Daoy (cell line): ENCODE data around the gene RAB37. TPM values are rescaled to one million over a fixed set of nuclear protein-coding genes. Genes with fewer than 3 reads are reported as not detected.

Experiments
- DNase-seq: peaks from one replicate; pipeline ENCODE4 v3.0.0-alpha.2; 2015; ENCODE audit warnings: low read depth
- total RNA-seq: library from RNA; depleted of rRNA; stranded (reverse); fragments of >200 nt; shearing (Covaris generic); gene quantifications from 2 replicates; pipeline ENCODE4 v1.2.3, GENCODE V29; 2014; rRNA removed

RAB37 gene, protein sequence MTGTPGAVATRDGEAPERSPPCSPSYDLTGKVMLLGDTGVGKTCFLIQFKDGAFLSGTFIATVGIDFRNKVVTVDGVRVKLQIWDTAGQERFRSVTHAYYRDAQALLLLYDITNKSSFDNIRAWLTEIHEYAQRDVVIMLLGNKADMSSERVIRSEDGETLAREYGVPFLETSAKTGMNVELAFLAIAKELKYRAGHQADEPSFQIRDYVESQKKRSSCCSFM
- not detected in 2 replicates for total RNA-seq

DNA sequence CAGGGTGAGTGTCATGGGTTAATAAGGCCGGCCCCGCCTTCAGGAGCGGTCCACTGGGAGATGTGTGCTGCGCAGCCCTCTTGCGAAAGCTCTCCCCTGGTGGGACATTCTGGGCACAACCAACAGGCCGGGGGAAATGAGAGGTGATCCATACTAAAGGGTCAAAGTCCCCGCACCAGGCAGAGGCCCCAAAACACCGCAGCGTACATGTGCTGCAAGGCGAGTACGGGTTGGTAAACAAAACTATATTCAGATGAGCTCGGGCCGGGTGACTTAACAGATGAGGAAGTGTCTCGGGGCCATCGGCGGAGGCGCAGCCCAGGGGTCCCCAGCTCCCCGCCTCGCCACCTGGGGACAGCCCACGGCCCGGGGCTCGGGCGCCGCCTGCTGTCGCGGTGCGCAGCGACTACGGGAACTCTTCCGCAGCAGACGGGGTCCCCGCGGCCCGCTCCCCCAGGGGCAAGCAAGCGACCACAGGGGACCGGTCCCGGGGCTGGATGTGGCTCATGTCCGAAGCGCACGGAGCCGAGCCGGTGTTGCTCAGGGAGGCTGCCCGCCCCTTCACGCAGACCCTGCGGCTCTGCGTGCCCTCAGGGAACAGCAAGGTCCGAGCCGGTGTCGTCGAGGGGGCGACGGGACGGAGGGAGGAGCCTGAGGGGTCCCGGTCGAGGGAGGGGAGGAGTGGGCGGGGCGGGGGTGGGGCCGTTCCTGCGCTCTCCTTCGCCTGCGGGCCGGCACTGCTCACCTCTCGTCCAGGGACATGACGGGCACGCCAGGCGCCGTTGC is at the start of gene RAB37:
Gene RAB37, plus strand, starts transcription at position 744 of the 786 bp plus-strand sequence. Its CDS starts 17 bp downstream, at position 761.
- DNase-seq: no peak

DNA sequence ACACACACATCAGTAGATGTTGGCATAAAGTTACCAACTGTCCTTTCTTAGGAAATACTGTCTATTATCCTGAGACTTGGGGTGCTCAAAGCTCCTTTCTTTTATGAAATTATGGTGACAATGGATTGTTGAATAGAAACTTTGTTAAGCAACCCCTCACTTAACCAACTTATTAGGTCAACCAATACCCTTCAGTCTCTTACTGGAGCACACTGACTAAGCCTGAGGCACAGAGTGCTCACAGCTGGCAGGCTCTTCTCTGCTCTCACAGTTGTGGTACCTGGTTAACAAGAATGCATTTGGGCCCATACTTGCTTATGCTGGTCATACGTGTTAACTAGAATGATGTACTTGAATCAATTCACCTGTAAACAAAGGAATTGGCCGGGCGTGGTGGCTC is 49.2 kb upstream of the RAB37 start:
- no peak for DNase-seq

DNA sequence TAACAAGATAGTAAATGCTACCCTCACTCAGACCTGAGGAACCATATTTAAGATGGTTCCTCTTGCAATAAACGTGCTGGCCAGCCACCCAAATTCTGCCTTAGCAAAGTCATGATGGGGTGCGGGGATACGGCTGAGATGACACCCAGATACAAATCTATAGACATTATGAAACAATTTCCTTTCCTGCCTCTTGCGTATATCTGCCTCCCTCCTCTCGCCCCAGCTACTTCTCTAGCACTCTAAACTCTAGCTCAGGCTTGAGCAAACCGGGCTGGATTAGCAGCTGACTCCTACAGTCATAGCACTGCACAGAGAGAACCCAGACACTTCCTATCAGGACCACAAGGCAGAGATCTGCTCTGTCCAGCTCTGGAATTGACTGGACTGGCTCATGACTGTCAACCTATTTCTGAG is 46.6 kb upstream of the RAB37 start:
- DNase-seq: no peak

DNA sequence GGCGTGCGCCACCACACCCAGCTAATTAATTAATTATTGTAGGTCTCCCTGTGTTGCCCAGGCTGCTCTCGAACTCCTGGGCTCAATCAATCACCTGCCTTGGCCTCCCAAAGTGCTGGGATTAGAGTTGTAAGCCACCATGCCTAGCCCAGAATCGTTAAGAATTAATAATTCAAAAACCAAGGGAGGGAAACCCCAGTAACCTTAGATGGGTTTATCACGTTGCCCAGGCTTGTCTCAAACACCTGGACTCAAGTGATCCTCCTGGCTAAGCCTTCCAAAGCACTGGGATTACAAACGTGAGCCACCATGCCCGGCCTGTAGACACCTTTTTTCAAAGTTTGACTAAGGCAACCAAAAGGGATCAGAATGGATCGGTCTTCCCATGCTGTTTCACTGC is 45.9 kb upstream of the RAB37 start:
- no peak for DNase-seq

DNA sequence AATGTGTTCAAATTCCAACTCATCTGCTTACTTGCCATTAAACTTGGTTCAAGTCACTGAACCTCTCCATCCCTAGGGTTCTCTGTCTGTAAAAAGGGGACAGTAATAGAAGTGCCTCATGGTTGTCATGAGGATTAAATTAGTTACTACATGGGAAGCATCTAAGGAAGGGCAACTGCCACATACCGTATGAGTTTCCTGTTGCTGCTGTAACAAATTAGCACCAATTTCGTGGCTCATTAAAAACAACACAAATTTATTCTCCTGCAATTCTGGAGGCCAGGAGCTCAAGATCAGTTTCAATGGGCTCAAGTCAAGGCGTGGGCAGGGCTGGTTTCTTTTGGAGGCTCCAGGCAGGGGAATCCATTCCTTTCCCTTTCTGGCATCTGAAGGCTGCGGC is 43.0 kb upstream of the RAB37 start:
- no peak for DNase-seq

DNA sequence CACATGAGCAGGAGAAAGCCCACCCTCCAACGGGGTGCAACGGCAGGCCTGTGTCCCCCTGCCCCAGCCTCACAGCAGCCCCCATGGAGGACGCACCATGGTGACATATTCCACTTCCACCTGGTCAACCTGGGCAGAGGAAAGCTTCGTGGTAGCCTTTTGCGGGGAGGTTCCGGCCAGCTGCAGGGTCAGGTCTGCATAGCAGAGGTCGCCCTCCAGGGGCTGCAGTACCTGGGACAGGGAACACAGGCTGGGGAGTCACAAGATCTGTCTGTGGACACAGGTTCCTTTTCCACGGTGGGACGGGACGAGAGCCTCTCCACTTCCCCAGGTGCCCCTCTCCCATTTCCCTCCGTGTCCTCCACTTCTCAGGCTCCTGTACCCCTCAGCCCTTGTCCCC is 41.4 kb upstream of the RAB37 start:
- DNase-seq: no peak

DNA sequence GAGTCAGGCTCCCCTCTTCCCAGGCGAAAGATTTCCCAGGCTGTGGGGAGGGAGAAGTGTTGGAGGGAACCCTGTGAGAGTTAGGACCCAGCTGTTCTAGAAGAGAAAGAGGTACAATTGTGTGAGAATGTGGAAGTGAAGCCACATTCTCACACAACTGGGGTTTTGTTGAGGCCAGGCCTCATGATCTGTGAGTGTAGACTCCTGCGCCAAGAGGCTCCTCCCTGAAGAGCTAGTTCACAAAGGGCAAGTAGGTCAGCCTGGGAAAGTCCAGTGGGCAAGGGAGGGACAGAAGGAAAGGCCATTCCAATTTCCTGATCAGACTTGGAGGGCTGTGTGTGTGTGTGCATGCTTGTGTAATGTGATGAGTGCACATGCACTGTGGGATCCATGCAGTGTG is 39.5 kb upstream of the RAB37 start:
- no peak for DNase-seq

DNA sequence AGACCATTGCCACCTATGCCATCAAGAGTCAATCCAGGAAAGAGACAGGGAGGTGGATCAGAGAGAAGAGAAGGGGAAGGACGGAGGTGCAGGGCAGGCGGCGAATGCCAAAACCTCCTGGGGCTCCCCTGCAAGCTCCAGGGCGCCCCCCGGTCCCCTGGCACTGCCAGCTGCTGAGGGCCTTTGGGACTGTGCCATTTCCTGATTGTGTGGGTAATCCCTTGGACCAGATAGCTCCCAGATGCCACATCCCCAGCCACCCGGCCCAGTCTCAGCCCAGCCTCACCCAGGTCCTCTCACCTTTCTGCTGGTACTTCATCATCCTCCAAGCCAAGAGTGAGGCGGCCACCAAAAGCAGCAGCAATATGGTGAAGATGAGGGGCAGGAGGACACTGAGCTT is 39.0 kb upstream of the RAB37 start:
- DNase-seq: no peak

DNA sequence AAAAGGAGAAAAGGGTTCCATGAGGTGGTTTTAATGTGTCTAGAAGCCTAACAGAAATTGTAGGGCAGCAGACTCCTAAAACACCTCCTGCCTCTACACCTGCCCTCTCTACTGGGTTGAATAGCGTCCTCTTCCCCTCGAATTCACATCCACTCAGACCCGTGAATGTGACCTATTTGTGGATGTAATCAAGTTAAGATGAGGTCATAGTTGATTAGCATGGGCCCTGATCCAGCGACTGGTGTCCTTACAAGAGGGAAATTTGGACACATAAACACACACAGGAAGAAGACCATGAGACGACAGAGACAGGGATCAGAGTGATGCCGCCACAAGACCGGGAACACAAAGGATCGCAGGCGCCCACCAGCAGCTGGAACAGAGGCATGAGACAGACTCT is 37.8 kb upstream of the RAB37 start:
- no peak for DNase-seq

DNA sequence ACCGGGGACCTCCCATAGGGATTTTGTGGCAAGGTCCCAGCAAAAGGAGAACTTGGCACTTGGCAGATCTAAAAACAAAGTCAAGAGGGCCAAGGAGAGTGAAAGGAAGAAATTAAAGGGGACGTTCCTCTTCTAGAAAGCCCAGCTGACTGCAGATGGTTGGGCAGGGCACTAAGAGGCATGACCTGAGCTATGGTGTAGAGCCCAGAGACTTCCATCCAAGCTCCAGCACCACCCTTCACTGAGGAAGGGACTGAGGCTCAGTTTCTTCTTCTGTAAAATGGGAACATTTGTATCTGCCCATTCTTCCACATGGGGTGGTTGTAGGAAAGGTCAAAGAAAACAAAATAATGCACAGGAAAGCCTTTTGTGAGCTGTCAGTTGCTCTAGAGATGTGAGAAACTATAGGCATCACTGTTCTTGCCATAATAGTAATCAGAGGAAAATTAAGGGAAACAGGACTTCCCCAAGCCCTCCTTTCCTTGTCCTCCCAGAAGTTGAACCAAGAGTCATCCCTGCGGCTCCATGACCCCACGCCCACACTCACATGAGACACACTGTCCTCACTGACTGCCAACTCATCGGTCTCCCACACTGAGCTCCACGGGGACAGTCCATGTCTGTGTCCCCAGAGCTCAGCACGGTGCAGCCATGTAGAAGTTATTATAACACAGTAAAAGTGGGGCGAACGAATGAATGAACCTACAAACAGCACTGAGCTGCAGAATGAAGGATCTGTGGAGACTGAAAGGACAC is 34.8 kb upstream of the RAB37 start:
- no peak for DNase-seq

DNA sequence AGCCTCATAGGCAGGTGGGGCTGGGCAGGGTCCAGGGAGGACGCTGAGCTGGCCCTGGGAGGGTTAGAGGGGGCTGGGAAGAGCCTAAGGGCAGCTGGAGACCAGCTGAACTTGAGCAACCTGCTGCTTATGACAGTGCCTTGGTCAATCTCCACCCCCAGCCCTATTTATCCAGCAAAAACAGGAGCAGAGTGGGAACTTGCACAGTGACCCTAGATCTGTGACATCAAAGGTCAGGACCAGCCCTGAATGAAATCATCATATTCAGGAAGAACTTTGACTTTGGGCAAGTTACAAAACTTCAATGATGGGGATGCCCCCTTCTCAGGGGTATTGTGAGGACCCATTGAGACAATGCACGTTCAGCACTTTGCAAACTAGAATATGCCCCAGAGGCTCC is 33.7 kb upstream of the RAB37 start:
- no peak for DNase-seq

DNA sequence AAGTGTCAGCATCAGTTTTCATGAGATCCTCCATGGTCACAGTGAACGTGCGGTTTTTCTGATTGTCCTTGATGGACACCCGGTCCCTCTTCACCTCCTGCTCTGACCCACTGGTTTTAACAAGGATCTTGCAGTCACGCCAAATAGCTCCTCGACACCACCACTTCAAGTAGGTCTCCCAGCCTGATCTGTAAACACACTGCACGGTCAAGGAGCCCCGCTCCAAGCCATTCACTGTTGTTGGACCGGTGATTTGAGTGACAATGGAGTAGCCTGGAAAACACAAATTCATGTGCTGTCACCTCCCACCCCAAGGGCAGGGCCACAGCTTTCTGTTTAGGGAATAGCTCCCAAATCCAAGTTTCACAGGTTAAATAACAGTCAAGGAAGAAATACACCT is 32.5 kb upstream of the RAB37 start:
- no peak for DNase-seq

DNA sequence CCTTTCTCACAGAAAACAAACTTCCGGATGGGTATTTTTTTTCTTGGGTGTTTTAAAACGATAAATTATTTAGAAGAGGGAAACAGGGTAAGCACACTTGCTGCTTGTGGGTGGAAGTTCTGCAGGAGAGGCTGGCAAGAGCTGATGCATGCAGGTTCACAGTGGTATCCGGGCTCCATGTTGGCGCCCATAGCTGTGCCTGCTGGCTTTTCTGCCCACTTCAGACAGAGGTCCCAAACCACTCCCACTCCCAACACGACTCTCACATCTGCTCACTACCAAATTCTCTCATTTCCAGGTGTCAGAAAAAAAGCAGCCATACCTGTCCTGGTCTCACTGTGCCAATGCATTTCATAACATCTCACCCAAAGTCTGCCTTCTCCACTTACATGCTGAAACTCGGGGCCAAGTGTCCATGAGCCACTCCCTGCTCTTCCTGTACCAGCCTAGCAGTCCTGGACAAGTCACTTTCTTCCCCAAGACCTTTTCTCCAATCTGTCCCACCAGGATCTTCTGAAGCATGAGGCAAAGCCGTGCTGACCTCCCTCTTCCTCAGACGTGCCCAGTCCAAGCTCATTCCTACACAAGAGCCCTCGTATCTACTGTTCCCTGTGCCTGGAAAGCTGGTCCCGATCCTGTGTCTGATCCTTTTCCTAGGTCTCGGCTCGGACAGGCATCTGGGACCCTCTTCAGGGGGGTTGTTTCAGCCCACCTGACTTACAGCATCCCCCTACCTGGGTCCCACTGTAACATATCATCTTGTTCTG is 25.8 kb upstream of the RAB37 start:
- DNase-seq: no peak

DNA sequence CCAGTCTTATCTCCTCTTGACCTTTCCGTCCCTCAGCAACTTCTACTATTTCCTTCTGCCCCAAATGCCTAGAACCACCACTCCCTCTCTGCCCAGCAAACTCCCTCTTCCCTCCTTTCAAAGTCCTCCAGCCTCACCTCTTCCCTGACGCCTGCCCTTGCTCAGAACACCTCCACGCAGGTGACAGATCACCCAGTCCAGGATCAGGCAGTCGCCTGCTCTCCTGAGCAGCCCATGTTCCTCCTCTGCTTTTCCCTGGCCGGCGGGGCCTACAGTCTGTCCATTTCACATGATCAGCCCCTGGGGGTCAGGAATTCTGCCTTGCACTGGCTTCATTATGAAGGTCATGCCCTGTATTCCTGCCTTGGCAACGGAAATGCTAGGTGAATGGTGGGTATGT is 24.8 kb upstream of the RAB37 start:
- DNase-seq: no peak

DNA sequence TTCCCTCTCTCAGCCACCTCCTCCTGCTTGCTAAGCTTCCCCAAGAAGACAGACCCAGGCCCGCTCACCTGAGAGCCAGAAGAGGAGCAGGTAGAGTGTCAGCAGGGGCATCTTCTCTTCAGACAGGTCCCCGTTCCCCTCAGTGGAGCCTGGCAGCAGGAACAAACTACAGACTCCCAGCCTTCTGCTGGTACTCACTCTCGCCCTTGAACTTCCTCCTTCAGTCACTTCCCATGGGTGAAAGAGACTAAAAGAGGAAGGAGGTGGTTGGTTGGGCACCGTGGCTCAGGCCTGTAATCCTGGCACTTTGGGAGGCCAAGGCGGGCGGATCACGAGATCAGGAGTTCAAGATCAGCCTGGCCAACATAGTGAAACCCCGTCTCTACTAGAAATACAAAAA is 24.3 kb upstream of the RAB37 start, which contains the start of gene CD300LF:
Gene CD300LF, minus strand, starts transcription at position 168 of the 400 bp plus-strand sequence. Its CDS starts 57 bp downstream, at position 111.
- no peak for DNase-seq

DNA sequence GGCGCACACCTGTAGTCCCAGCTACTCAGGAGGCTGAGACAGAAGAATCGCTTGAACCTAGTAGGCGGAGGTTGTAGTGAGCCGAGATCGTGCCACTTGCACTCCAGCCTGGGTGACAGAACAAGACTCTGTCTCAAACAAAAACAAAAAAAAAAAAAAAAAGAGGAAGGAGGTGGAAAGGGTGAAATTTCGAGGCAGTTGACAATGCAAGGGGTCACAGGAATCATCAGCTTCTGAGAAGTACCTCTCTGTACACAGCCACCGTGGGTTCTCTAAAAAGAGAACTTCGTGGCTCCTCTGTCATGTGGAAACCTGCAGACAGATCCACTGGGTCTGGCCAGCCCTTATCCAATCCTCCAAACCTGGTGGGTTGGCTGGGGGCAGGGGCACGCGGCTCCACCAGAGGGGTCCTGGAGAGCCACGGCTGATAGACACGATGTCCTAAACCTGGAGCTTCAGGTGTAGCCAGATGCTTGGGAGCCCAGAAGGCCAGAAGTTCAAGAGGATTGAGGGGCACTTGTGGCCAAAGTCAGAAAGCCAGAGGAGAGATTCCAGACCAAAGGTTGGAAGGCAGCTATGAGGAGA is 23.8 kb upstream of the RAB37 start:
- no peak for DNase-seq

DNA sequence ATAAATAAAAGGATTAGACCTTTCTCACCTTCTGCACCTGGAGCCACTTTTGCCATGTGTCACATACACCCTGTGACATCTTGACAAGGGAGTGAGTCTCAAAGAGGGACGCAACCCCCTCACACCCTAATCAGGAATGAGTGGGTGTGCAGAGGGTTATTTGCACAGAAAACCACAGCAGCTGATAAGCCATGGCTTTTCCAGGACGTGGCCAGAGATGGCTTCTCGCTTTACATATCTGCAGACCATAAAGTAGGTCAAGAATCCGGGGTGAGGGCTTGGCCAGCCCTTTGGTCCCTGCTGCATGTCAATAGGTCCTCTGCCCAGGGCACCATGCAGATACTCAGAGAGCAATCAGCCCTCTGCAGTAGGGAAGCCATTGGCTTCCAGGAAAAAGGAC is 21.9 kb upstream of the RAB37 start:
- DNase-seq: peak; percentile 39

DNA sequence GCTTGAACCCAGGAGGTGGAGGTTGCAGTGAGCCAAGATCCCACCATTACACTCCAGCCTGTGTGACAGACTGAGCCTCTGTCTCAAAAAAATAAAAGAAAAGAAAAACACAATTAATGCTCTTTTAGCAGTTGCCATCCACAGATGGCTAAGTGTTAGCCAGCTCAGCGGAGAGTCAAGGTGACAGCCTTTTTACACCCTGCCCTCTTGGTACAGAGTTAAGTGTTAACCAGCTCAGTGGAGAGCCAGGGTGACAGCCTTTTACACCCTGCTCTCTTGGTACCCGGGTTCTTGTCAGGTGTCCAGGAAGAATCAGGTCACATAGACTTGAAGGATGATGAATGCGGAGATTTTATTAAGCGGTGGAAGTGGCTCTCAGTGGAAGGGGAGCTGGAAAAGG is 16.6 kb upstream of the RAB37 start:
- DNase-seq: no peak

DNA sequence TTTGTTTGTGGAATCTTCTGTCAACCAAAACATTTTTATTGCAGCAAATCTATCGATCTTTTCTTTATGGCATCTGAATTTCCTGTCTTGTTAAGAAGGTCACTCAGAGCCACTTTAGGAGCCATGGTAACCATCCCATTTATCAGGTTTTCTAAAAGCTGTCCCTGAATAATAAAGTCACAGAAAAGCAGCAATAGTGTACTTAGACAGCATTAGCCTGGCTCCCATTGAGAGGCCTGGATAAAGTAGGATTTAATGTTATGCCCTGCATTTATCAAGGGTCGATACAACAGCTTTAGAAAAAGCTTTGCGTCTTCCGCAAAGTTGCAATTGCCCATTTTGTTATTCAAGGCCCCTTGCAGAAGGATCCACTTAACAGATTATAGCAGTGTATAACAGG is 14.3 kb upstream of the RAB37 start:
- no peak for DNase-seq

DNA sequence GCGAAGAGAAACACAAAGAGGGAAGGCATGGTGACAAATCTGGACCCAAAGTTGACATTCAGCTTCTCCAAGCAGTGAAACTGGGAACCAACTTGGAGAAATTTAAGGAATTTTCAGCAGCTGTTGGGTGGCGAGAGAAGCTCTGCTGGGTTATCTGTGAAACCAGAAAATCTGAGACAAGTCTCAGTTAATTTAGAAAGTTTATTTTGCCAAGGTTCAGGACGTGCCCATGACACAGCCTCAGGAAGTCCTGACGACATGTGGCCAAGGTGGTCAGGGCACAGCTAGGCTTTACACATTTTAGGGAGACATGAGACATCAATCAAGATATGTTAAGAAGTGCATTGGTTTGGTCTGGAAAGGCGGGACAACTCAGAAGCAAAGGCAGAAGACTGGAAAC is 13.2 kb upstream of the RAB37 start:
- no peak for DNase-seq

DNA sequence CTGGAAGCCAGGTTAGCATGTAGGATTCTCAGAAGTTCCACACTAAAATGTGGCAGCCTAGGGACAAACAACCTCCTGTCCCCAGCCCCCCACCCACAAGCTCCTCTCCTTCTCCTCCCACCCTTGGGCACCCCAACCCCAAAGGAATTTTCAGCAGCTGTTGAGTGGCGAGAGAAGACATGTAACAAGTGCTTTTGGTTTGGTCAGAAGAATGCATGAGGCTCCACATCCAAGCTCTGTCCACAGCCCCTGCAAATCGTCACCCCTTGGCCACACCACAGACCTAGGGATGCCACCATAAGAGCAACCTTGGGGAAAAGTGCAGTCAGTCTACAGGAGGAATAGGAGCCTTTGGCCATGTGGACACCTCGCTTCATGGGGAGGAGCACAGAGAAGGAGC is 11.9 kb upstream of the RAB37 start:
- DNase-seq: no peak
